HepG2 (cell line): Measurements from ENCODE around the gene CAMK1D. TPM values are rescaled to one million over a fixed set of nuclear protein-coding genes. Genes with fewer than 3 reads are reported as not detected.

Experiments
- ATAC-seq: fragments of 200-7000 bp; cut with Tn5 transposase; 3 replicates; pipeline ENCODE4 v1.9.1; 2020; ENCODE audit warnings: mild to moderate bottlenecking, moderate library complexity
- BruUV-seq: library from RNA; stranded (reverse); fragments of 400-500 nt; replicated peaks from 2 replicates; lab custom pipeline; 2021; lab: Mats Ljungman, UMichigan
- CTCF ChIA-PET: fragments of 300-600 bp; formaldehyde crosslinking; extraction: SDS; loops from one replicate; lab custom pipeline; 2021; ENCODE audit warnings: low total read pairs, inconsistent platforms, low intra/inter-chr PET ratio; lab: Yijun Ruan, JAX
- POLR2A ChIA-PET: fragments of 350-600 bp; sonication (Branson Sonifier 250); formaldehyde crosslinking; loops from one replicate; lab custom pipeline; 2020; ENCODE audit warnings: antibody characterized with exemption, inconsistent platforms; lab: Yijun Ruan, JAX
- DNase-seq: peaks from one replicate; pipeline ENCODE4 v3.0.0-alpha.2; 2015; ENCODE audit warnings: low spot score
- FAIRE-seq: peaks from 3 replicates; lab custom pipeline; 2011; peaks lifted over from hg19 to GRCh38; lab: Jason Lieb, UNC
- H2AFZ ChIP-seq: one replicate; pipeline ENCODE4 v1.6.1; 2011; ENCODE audit warnings: low read length, inconsistent platforms
- H3K27ac ChIP-seq: fragments of 300-600 bp; 3 replicates; pipeline ENCODE4 v1.8.0; 2011; ENCODE audit warnings: mixed run types, mild to moderate bottlenecking, mixed read lengths, low read length, inconsistent platforms; ENCODE audit not compliant: insufficient read depth; ENCODE audit errors: extremely low read length
- H3K27me3 ChIP-seq, 2 experiments: fragments of 200-600 bp in 1 of 2; 2 replicates in 1 of 2; 3 replicates in 1 of 2; pipeline versions ENCODE4 v1.6.0 to v1.8.0; 2011; ENCODE audit warnings: low read length in 2 of 2, mild to moderate bottlenecking in 2 of 2, moderate library complexity in 2 of 2, inconsistent platforms in 1 of 2; ENCODE audit not compliant: insufficient read depth in 2 of 2, control insufficient read depth in 1 of 2
- H3K36me3 ChIP-seq, 2 experiments: fragments of 200-600 bp in 1 of 2; replicated peaks in 1 of 2; 2 replicates in 1 of 2; 3 replicates in 1 of 2; pipeline versions ENCODE4 v1.5.1 to v1.8.0; 2011; ENCODE audit warnings: low read length in 2 of 2, inconsistent platforms in 1 of 2; ENCODE audit not compliant: insufficient read depth in 2 of 2, control insufficient read depth in 1 of 2
- H3K4me1 ChIP-seq: 2 replicates; pipeline ENCODE4 v1.5.1; 2012; ENCODE audit warnings: low read length, inconsistent platforms; ENCODE audit not compliant: insufficient read depth
- H3K4me2 ChIP-seq: 2 replicates; pipeline ENCODE4 v1.6.0; 2011; ENCODE audit warnings: low read depth, low read length, inconsistent platforms
- H3K4me3 ChIP-seq, 3 experiments: fragments of 200-600 bp in 1 of 3; sonication (generic), shearing (Covaris generic) in 1 of 3; replicated peaks in 1 of 3; 2 replicates each; pipeline ENCODE4 v1.5.1; 2011 to 2016; ENCODE audit warnings: low read length in 3 of 3, inconsistent platforms in 2 of 3, low read depth in 2 of 3, mild to moderate bottlenecking in 2 of 3, control low read depth in 1 of 3, mixed read lengths in 1 of 3; ENCODE audit not compliant: insufficient read depth in 1 of 3
- H3K79me2 ChIP-seq: one replicate; pipeline ENCODE4 v1.6.1; 2011; ENCODE audit warnings: low read length, inconsistent platforms; ENCODE audit not compliant: insufficient read depth
- H3K9ac ChIP-seq: 2 replicates; pipeline ENCODE4 v1.6.0; 2011; ENCODE audit warnings: mild to moderate bottlenecking, low read depth, low read length, inconsistent platforms; ENCODE audit not compliant: insufficient read depth
- H3K9me3 ChIP-seq: 2 replicates; pipeline ENCODE4 v1.5.1; 2012; ENCODE audit warnings: mild to moderate bottlenecking, low read length
- H4K20me1 ChIP-seq: 2 replicates; pipeline ENCODE4 v1.6.0; 2011; ENCODE audit warnings: inconsistent platforms, mild to moderate bottlenecking, low read length, moderate library complexity; ENCODE audit not compliant: insufficient read depth
- AGO1 ChIP-seq: fragments of 200-400 bp; formaldehyde crosslinking; IDR thresholded peaks from 2 replicates; pipeline ENCODE4 v1.6.1; 2017; ENCODE audit warnings: mild to moderate bottlenecking, low read depth, low read length, moderate library complexity; ENCODE audit not compliant: poor library complexity, severe bottlenecking
- CCDC6 ChIP-seq: sonication (generic); formaldehyde crosslinking; IDR thresholded peaks from 2 replicates; pipeline ENCODE4 v1.8.1; 2022; ENCODE audit warnings: mild to moderate bottlenecking, missing genetic modification reagents, moderate library complexity
- MAZ ChIP-seq, 2 experiments: sonication (generic) in 1 of 2; formaldehyde crosslinking in 1 of 2; IDR thresholded peaks; 2 replicates each; pipeline versions ENCODE4 v1.5.0 to v1.6.1; 2012 to 2020; ENCODE audit warnings: low read depth in 2 of 2, mild to moderate bottlenecking in 2 of 2, borderline replicate concordance in 1 of 2, improper control_type of control experiment in 1 of 2, low read length in 1 of 2, missing genetic modification reagents in 1 of 2, moderate library complexity in 1 of 2
- MEIS2 ChIP-seq: sonication (generic); formaldehyde crosslinking; IDR thresholded peaks from 2 replicates; pipeline ENCODE4 v1.9.0; 2021; ENCODE audit warnings: mild to moderate bottlenecking, missing genetic modification reagents
- SETDB1 ChIP-seq: sonication (generic); formaldehyde crosslinking; IDR thresholded peaks from 2 replicates; pipeline ENCODE4 v1.5.1; 2020; ENCODE audit warnings: missing genetic modification reagents, mild to moderate bottlenecking, borderline replicate concordance
- TCF7 ChIP-seq: sonication (generic); IDR thresholded peaks from 2 replicates; pipeline ENCODE4 v1.6.1; 2016; ENCODE audit warnings: antibody characterized with exemption, low read depth
- ZNF567 ChIP-seq: sonication (generic); formaldehyde crosslinking; IDR thresholded peaks from 2 replicates; pipeline ENCODE4 v1.8.1; 2023; ENCODE audit warnings: mild to moderate bottlenecking, missing genetic modification reagents, borderline replicate concordance
- ZNF761 ChIP-seq: sonication (generic); formaldehyde crosslinking; conservative IDR thresholded peaks from 2 replicates; pipeline ENCODE4 v1.4.0; 2020; ENCODE audit warnings: mild to moderate bottlenecking, missing genetic modification reagents
- WGBS: methylation state at CpG from one replicate; pipeline ENCODE4 v1.1.6; 2017; ENCODE audit warnings: low lambda C conversion rate; 5-methylcytosine and 5-hydroxymethylcytosine counted together
- in situ Hi-C: cut with HindIII; loops from 2 replicates; pipeline ENCODE4 v1.10.0; 2017; ENCODE audit warnings: low pct_unique_long_range_greater_than_20kb; ENCODE audit not compliant: extremely low pct_ligation_motif_present
- intact Hi-C: fragments of 100-400 bp; cut with micrococcal nuclease; formaldehyde crosslinking; loops from one replicate; pipeline ENCODE4 v1.10.0; 2022; ENCODE audit not compliant: unreplicated experiment
- polyA plus RNA-seq, 8 experiments: library from polyadenylated mRNA; depleted of rRNA in 3 of 8; stranded (reverse) in 7 of 8; unstranded in 1 of 8; fragments of >200 nt; fragmentation: Illumina TruSeq in 4 of 8; extraction: Trizol in 4 of 8; gene quantifications; 2 replicates each; pipeline versions ENCODE4 v1.2.1 to v1.2.3, GENCODE V29; 2011 to 2016; ENCODE audit warnings: low read depth in 4 of 8, missing spikeins in 1 of 8, mixed read lengths in 1 of 8; ENCODE audit not compliant: insufficient read depth in 1 of 8
- total RNA-seq, 5 experiments: library from RNA; depleted of rRNA; stranded (reverse); fragments of >200 nt; fragmentation: Illumina TruSeq; extraction: Trizol; gene quantifications; 2 replicates each; pipeline ENCODE4 v1.2.3, GENCODE V29; 2016; ENCODE audit warnings: low read depth in 1 of 5
- TF ChIP-seq, protein P1 (sequence below): sonication (generic); formaldehyde crosslinking; conservative IDR thresholded peaks from 2 replicates; pipeline ENCODE4 v1.4.0; 2020; ENCODE audit warnings: missing genetic modification reagents
- TF ChIP-seq, protein P2 (sequence below): sonication (generic); formaldehyde crosslinking; IDR thresholded peaks from 2 replicates; pipeline ENCODE4 v1.5.0; 2020; ENCODE audit warnings: mild to moderate bottlenecking, low read depth, missing genetic modification reagents, borderline replicate concordance
- TF ChIP-seq, protein P3 (sequence below): sonication (generic); formaldehyde crosslinking; IDR thresholded peaks from 2 replicates; pipeline ENCODE4 v1.9.0; 2021; ENCODE audit warnings: missing genetic modification reagents, mild to moderate bottlenecking, borderline replicate concordance

The CAMK1D gene
- total and polyA plus RNA-seq, 2 of the 13 experiments (the other 11 are each of a cell fraction or from before 2014, with no cell fraction given): under 0.01 TPM; not detected in 1

DNA sequence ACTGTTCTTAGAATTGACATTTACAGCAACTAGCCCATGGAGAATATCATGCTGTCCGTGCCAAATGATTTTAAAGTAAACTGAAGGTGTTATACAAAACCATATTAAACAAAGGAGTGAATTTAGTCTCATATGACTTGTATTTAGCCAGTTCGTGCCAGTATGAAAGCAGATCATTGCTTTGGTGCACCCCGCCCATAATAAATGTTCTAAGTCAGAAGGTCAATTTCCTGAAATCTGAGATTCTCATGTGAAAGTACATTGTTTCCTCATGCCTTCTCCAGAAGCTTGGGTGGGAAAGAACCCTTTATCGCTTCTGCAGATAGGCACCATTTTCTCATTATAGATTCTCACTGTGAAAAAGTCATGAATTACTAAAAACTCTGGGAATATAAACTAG is 106.4 kb downstream of the CAMK1D start:
- ATAC-seq (no peak), FAIRE-seq (no peak), DNase-seq (no peak)
- H3K9me3 ChIP-seq: no peaks in the 10 kb centered on the region
- H3K27ac ChIP-seq: no peak overlapping the region
- POLR2A ChIA-PET: no interaction called here
- no peaks in the 10 kb centered on the region for H3K79me2 ChIP-seq
- WGBS: 28% methylated on average over 4 of the region's 4 CpGs
- H3K27me3 ChIP-seq: no peaks in the 10 kb centered on the region; a peak in 1 of 5 replicates
- no peak overlapping the region for H2AFZ ChIP-seq
- H3K4me1 ChIP-seq: 0 out of 2 replicates have a peak, but pooled peaks cover 10% of the 10 kb centered on the region
- in situ Hi-C loops (no loop called here), intact Hi-C loops (no loop called here)
- H3K36me3 ChIP-seq: no peaks in the 10 kb centered on the region
- H3K4me2 ChIP-seq: no peak overlapping the region
- no peak overlapping the region for H3K4me3 ChIP-seq
- no peaks in the 10 kb centered on the region for H4K20me1 ChIP-seq
- no TSS peak for BruUV-seq
- TF ChIP-seq, protein P1, sequence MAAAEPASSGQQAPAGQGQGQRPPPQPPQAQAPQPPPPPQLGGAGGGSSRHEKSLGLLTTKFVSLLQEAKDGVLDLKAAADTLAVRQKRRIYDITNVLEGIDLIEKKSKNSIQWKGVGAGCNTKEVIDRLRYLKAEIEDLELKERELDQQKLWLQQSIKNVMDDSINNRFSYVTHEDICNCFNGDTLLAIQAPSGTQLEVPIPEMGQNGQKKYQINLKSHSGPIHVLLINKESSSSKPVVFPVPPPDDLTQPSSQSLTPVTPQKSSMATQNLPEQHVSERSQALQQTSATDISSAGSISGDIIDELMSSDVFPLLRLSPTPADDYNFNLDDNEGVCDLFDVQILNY: no peak
- TF ChIP-seq, protein P2, sequence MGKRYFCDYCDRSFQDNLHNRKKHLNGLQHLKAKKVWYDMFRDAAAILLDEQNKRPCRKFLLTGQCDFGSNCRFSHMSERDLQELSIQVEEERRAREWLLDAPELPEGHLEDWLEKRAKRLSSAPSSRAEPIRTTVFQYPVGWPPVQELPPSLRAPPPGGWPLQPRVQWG (CRISPR knock-in tag): no peak
- TF ChIP-seq ZNF567 (CRISPR knock-in tag) (no peak), MAZ (IDR thresholded peaks at IDR 0.05; ENCODE audit: borderline replicate concordance, low read depth, low read length) (no peak), MAZ (CRISPR knock-in tag; IDR thresholded peaks at IDR 0.05; ENCODE audit: low read depth) (no peak), MEIS2 (CRISPR knock-in tag) (no peak), AGO1 (no peak), SETDB1 (CRISPR knock-in tag) (no peak), ZNF761 (CRISPR knock-in tag) (no peak), CCDC6 (CRISPR knock-in tag) (no peak), TCF7 (no peak)
- TF ChIP-seq, protein P3, sequence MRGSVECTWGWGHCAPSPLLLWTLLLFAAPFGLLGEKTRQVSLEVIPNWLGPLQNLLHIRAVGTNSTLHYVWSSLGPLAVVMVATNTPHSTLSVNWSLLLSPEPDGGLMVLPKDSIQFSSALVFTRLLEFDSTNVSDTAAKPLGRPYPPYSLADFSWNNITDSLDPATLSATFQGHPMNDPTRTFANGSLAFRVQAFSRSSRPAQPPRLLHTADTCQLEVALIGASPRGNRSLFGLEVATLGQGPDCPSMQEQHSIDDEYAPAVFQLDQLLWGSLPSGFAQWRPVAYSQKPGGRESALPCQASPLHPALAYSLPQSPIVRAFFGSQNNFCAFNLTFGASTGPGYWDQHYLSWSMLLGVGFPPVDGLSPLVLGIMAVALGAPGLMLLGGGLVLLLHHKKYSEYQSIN (CRISPR knock-in tag): no peak
- no peak overlapping the region for H3K9ac ChIP-seq
- CTCF ChIA-PET: no interaction called here
